HAP-1 (cell line): Measurements from ENCODE around the gene BBOF1.
A peak's percentile ranks its signal among the peaks of the same experiment; 100 is the strongest.

Experiments used
- DNase-seq, 2 experiments: peaks; one replicate each; pipeline ENCODE4 v3.0.0-alpha.2; 2016 to 2020; ENCODE audit warnings: low spot score in 2 of 2
- H3K27me3 ChIP-seq: fragments of 250-450 bp; sonication (Bioruptor Pico); 2 replicates; pipeline ENCODE4 v1.5.1; 2020; ENCODE audit warnings: low read depth, mild to moderate bottlenecking, moderate library complexity
- H3K36me3 ChIP-seq: fragments of 250-450 bp; sonication (Bioruptor Pico); replicated peaks from 2 replicates; pipeline ENCODE4 v1.5.1; 2020; ENCODE audit warnings: mild to moderate bottlenecking
- H3K4me1 ChIP-seq: fragments of 250-450 bp; sonication (Bioruptor Pico); 2 replicates; pipeline ENCODE4 v1.5.1; 2020; ENCODE audit warnings: mild to moderate bottlenecking
- H3K4me3 ChIP-seq: fragments of 250-450 bp; sonication (Bioruptor Pico); 2 replicates; pipeline ENCODE4 v1.5.1; 2020; ENCODE audit warnings: mild to moderate bottlenecking, moderate library complexity
- H3K9me3 ChIP-seq: fragments of 250-450 bp; sonication (Bioruptor Pico); 2 replicates; pipeline ENCODE4 v1.5.1; 2020; ENCODE audit warnings: mild to moderate bottlenecking, moderate library complexity
- in situ Hi-C: fragments of 300-500 bp; cut with MboI; formaldehyde crosslinking; loops from 3 replicates; pipeline ENCODE4 v1.14.3; 2020; ENCODE audit warnings: low sequenced_read_pairs, inconsistent platforms, mixed read lengths

Gene BBOF1

GRCh38 chr14:74048281-74048680, 29.1 kb downstream of the BBOF1 start:
- peak in 1 of 2 experiments; percentile 42 for DNase-seq
- in situ Hi-C loops = no loop called here
- H3K27me3 ChIP-seq = no peaks in the 10 kb centered on the region
- no peaks in the 10 kb centered on the region for H3K9me3 ChIP-seq
- no peak overlapping the region for H3K4me3 ChIP-seq
- no peaks in the 10 kb centered on the region for H3K36me3 ChIP-seq
- H3K4me1 ChIP-seq = no peaks in the 10 kb centered on the region

GRCh38 chr14:74049876-74050495, 30.8 kb downstream of the BBOF1 start:
- Histone ChIP-seq H3K36me3 (no peaks in the 10 kb centered on the region), H3K4me1 (no peaks in the 10 kb centered on the region), H3K9me3 (no peaks in the 10 kb centered on the region), H3K4me3 (no peak overlapping the region), H3K27me3 (no peaks in the 10 kb centered on the region)
- DNase-seq = no peak
- in situ Hi-C loops = no loop called here

GRCh38 chr14:74062809-74063150, 43.6 kb downstream of the BBOF1 start:
- no peak overlapping the region for H3K4me3 ChIP-seq
- H3K36me3 ChIP-seq = peaks cover 10% of the 10 kb centered on the region
- no peaks in the 10 kb centered on the region for H3K4me1 ChIP-seq
- DNase-seq = no peak
- in situ Hi-C loops = no loop called here
- H3K27me3 ChIP-seq = no peaks in the 10 kb centered on the region
- H3K9me3 ChIP-seq = no peaks in the 10 kb centered on the region

- Histone ChIP-seq H3K36me3 (peaks cover 10% of the 10 kb centered on the region), H3K4me1 (no peaks in the 10 kb centered on the region), H3K4me3 (no peak overlapping the region), H3K9me3 (no peaks in the 10 kb centered on the region), H3K27me3 (no peaks in the 10 kb centered on the region)
- in situ Hi-C loops = no loop called here
- no peak for DNase-seq
These were observed 45.3 kb downstream of the BBOF1 start for GRCh38 chr14:74064426-74064825.

DNA sequence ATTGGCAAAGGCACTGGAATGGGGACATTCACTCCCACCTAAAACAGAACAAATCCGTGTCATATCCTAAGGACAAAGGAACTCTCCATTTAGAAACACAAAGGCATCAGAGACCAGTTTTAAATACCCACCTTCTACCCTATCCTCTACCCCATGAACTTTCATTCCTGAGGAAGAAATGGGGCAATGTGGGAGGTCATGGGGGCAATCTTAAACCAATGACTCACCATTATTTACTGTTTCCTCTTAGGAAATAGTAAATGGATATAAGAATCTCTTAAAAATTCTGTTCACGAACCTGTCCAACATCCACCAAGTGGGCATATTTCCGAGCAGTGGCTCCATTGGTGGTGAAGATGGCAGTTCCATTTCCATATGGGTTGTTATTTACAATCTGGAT, 45.7 kb downstream of the BBOF1 start:
- no peaks in the 10 kb centered on the region for H3K9me3 ChIP-seq
- H3K27me3 ChIP-seq = no peaks in the 10 kb centered on the region
- no peak for DNase-seq
- in situ Hi-C loops = no loop called here
- peaks cover 10% of the 10 kb centered on the region for H3K36me3 ChIP-seq
- no peak overlapping the region for H3K4me3 ChIP-seq
- no peaks in the 10 kb centered on the region for H3K4me1 ChIP-seq

DNA sequence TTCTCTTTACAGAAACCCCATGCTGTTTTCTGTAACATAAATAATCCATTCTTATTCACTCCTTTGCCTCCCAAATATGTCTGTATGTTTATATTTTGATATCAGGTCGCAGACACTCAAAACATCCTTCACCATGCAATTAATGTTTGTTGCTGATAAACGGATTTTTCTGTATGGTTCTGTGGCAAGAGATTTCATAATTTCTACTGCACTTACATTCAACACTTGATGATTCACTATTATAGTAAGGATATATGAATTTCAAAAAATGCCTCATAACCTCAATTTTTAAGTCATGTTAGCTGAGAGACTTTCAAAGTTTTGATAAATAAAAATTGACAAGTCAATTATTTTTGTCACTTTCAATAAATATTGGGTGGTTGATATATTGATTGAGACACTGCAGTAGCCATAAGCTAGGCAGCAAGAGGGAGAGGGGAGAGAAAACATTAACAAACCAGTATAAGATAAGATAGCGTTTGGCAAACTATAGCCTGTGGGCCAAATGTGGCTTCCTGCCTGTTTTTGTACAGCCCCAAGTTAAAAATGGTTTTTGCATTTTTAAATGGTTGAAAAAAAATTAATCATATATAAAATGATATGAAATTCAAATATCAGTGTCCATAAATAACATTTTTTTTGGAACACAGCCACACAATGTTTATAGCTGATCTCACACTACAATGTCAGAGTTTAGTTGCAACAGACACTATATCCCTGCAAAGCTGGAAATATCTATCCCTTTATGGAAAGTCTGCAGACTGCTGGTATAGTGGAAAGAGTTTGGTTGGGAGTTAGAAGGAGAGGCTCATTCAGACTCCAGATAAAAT, 46.8 kb downstream of the BBOF1 start:
- Histone ChIP-seq H3K4me3 (no peak overlapping the region), H3K36me3 (peaks cover 12% of the 10 kb centered on the region), H3K27me3 (no peaks in the 10 kb centered on the region), H3K4me1 (no peaks in the 10 kb centered on the region), H3K9me3 (no peaks in the 10 kb centered on the region)
- DNase-seq = no peak
- in situ Hi-C loops = no loop called here

- Histone ChIP-seq H3K27me3 (no peaks in the 10 kb centered on the region), H3K4me3 (no peak overlapping the region), H3K9me3 (no peaks in the 10 kb centered on the region), H3K36me3 (peaks cover 1% of the 10 kb centered on the region; the same call in 1 of the 2 replicates), H3K4me1 (no peaks in the 10 kb centered on the region)
- in situ Hi-C loops = no loop called here
- DNase-seq = peak; percentile 13 to 25
These were observed 58.3 kb downstream of the BBOF1 start for GRCh38 chr14:74077401-74077800.

DNA sequence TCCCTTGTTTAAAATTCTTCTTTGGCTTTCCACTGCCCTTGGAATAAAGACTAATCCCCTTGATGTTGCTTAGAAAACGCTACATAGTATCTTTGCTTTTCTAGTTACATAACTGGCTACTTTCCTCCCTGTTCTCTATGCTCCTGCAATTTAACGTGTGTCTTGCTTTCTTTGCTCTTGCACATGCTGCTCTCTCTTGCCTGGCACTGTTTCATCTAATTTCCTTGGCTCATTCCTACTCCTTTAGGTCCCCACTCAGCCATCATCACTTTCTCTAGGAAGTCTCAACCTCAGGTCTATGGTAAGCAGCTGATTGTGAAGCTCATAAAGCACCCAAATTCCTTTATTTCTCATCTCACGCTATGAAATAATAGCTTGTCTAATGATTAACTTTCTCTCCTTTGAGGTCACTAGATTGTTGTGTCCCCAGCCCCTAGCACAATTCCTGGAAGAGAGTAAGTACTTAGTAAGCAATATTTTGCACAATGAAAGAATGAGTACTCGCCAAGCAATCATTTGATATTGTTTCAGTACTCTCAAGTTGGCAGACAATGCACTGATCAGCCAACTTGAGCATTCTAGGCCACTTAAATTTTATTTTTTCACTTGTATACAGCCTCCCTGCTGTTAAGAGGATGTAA, 61.8 kb downstream of the BBOF1 start:
- Histone ChIP-seq H3K4me1 (peaks cover 9% of the 10 kb centered on the region), H3K9me3 (no peaks in the 10 kb centered on the region), H3K27me3 (no peaks in the 10 kb centered on the region), H3K4me3 (no peak overlapping the region), H3K36me3 (no peaks in the 10 kb centered on the region; the same call in 1 of the 2 replicates)
- DNase-seq = no peak
- in situ Hi-C loops = no loop called here

GRCh38 chr14:74081491-74081890, 62.3 kb downstream of the BBOF1 start:
- Histone ChIP-seq H3K4me1 (peaks cover 12% of the 10 kb centered on the region), H3K36me3 (no peaks in the 10 kb centered on the region; the same call in 1 of the 2 replicates), H3K27me3 (no peaks in the 10 kb centered on the region), H3K4me3 (no peak overlapping the region), H3K9me3 (no peaks in the 10 kb centered on the region)
- DNase-seq = no peak
- in situ Hi-C loops = no loop called here

GRCh38 chr14:74083161-74083560, 64.0 kb downstream of the BBOF1 start:
- no peak for DNase-seq
- in situ Hi-C loops = no loop called here
- Histone ChIP-seq H3K36me3 (no peaks in the 10 kb centered on the region), H3K9me3 (no peaks in the 10 kb centered on the region), H3K4me3 (peak overlapping the region; percentile 69), H3K4me1 (peaks cover 12% of the 10 kb centered on the region), H3K27me3 (no peaks in the 10 kb centered on the region)

GRCh38 chr14:74083784-74084276, 64.7 kb downstream of the BBOF1 start:
- H3K36me3 ChIP-seq = no peaks in the 10 kb centered on the region
- peak overlapping the region; percentile 69 for H3K4me3 ChIP-seq
- H3K27me3 ChIP-seq = no peaks in the 10 kb centered on the region
- H3K9me3 ChIP-seq = no peaks in the 10 kb centered on the region
- H3K4me1 ChIP-seq = peaks cover 13% of the 10 kb centered on the region
- DNase-seq = no peak
- in situ Hi-C loops = no loop called here

GRCh38 chr14:74084277-74085046, 65.3 kb downstream of the BBOF1 start, which contains the start of the genes ALDH6A1 and LIN52:
Gene ALDH6A1, minus strand, starts transcription at chr14:74084453. Its CDS starts 59 bp downstream, at chr14:74084394.
Gene LIN52, plus strand, starts transcription at chr14:74084956. Its CDS starts 19 bp downstream, at chr14:74084975.
- Histone ChIP-seq H3K36me3 (no peaks in the 10 kb centered on the region), H3K4me1 (peaks cover 19% of the 10 kb centered on the region), H3K4me3 (peak within 1 kb of the TSS; percentile 69), H3K9me3 (no peaks in the 10 kb centered on the region), H3K27me3 (no peaks in the 10 kb centered on the region)
- peak; percentile 100 for DNase-seq
- in situ Hi-C loops = no loop called here

DNA sequence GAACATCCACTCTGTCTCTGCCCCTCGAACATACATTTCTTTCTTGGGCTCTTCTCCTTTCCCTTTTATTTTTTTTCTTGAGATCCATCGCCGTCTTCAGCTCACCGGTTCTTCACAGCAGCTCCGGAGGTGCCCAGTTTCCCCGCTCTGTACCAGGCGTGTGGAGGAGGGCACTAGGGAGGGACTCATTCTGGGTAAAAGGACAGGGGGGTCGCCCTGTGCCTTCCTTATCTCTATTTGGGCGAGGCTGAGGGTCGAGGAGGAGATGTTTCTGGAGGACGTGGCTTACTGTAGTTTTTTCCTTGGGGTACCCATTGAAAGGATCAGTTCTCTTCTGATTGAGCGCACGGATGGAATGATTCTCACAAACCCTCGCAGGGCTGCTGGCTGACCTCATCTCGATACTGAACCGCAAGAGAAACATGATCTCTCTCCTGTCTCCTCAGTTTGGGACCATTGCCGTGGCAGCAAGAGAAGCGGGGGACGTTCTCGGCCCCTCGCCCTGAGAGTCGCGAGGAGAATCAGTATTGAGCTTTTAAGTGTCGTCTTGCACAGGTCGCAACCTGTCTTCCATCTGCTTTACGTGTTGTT, 66.0 kb downstream of the BBOF1 start:
- DNase-seq = peak; percentile 12

More for the DNA sequence above, 66.0 kb downstream of the BBOF1 start:
- Histone ChIP-seq H3K4me1 (peaks cover 19% of the 10 kb centered on the region), H3K9me3 (no peaks in the 10 kb centered on the region), H3K36me3 (no peaks in the 10 kb centered on the region), H3K4me3 (peak overlapping the region; percentile 69), H3K27me3 (no peaks in the 10 kb centered on the region)
- in situ Hi-C loops = no loop called here
